Choroid plexus epithelial cell (primary cell): Measurements from ENCODE around the gene PRKCQ.
"Not testable (repeated sequence)": the region's sequence is repeated elsewhere in the genome, so short reads cannot be mapped to it uniquely, and the experiment has no call there.

ENCODE experiments used
- DNase-seq: peaks from one replicate; pipeline ENCODE4 v3.0.0-alpha.2; 2010; ENCODE audit warnings: low read depth
- H3K4me3 ChIP-seq: 2 replicates; pipeline ENCODE4 v1.5.1; 2011; ENCODE audit warnings: low read depth, mild to moderate bottlenecking, control low read depth, low read length, moderate library complexity
- TF ChIP-seq, protein P1 (sequence below): conservative IDR thresholded peaks from 2 replicates; pipeline ENCODE4 v1.5.1; 2011; ENCODE audit warnings: low read depth, mild to moderate bottlenecking, control low read depth, inconsistent platforms, low read length, moderate library complexity

PRKCQ gene

DNA sequence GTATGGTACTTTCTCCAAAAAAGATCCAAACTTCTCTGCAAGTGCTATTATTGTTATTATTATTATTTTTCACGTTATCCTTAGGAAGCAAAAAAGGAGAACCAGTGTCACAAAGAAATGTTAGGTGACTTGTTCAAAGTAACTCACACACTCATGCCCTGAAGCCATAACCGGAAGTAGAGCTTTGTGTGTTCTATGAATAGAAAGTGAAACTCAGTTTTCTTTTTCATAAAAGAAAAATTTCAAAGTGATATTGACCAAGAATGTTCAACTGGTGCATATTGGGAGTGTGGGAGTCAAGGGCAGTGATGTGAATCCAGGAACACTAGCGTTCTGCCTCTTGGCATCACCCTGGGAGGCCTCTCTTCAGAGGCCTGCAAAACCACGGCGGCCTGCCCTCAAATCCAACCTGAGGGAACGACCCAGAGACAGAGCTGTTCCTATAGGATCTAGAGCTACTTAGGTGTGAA lies 106.1 kb downstream of the PRKCQ start:
- peak; percentile 15 for DNase-seq
- no peak overlapping the region for H3K4me3 ChIP-seq
- TF ChIP-seq, protein P1, sequence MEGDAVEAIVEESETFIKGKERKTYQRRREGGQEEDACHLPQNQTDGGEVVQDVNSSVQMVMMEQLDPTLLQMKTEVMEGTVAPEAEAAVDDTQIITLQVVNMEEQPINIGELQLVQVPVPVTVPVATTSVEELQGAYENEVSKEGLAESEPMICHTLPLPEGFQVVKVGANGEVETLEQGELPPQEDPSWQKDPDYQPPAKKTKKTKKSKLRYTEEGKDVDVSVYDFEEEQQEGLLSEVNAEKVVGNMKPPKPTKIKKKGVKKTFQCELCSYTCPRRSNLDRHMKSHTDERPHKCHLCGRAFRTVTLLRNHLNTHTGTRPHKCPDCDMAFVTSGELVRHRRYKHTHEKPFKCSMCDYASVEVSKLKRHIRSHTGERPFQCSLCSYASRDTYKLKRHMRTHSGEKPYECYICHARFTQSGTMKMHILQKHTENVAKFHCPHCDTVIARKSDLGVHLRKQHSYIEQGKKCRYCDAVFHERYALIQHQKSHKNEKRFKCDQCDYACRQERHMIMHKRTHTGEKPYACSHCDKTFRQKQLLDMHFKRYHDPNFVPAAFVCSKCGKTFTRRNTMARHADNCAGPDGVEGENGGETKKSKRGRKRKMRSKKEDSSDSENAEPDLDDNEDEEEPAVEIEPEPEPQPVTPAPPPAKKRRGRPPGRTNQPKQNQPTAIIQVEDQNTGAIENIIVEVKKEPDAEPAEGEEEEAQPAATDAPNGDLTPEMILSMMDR, result no peak

DNA sequence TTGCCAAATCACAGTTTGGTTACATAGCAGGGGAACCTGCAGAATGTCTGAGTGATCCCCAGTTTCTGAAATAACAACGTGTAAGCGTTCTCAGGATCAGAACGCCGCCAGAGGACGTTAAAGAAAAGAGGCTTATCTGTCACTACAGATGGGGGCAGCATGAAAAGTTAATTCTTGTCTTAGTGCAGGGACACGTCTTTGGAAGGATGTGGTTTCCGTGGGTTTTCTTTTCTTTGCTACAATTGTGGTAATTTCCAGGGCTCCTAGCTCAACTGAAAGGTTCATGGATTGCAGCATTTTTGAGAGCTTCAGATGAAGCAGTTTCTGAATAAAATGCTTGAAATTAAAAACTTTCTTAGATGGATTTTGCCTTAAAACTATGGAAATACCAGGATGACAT lies 106.6 kb downstream of the PRKCQ start:
- TF ChIP-seq, protein P1, result no peak
- no peak for DNase-seq
- no peak overlapping the region for H3K4me3 ChIP-seq

DNA sequence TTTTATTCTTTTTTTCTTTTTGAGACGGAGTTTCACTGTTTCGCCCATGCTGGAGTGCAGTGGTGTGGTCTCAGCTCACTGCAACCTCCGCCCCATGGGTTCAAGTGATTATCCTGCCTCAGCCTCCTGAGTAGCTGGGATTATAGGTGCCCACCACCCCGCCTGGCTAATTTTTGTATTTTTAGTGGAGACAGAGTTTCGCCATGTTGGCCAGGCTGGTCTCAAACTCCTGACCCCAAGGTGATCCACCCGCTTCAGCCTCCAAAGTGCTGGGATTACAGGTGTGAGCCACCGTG lies 107.4 kb downstream of the PRKCQ start:
- DNase-seq, H3K4me3 ChIP-seq: not testable (repeated sequence)

DNA sequence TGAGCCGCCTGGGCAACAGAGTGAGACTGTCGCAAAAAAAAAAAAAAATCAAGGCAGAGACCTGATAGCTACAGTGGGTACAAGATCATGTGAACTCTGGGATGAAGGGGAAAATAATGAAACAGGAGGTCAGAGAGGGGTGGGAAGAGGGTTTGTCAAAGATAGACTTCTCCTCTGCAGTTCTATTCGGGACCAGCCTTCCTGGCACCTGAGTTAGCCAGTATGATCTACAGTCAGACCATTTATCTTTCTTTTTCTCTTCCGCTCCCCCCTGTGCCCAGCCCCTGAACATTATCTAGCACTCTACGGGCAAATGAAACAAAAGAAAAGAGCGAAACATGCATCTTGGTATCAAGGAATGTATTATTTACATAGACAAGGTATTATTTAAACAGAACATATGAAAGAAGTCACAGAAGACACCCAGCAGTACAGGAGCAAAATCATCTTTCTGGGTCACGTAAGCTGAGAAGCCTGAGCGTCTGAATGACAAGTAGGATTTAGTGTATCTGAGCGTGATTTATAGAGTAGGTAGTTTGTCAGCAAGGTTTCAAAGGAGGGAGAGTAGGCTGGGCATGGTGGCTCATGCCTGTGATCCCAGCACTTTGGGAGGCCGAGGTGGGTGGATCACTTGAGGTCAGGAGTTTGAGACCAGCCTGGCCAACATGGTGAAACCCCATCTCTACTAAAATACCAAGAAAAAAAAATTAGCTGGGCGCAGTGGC lies 109.0 kb downstream of the PRKCQ start:
- TF ChIP-seq, protein P1, result no peak
- no peak for DNase-seq
- H3K4me3 ChIP-seq, result no peak overlapping the region

DNA sequence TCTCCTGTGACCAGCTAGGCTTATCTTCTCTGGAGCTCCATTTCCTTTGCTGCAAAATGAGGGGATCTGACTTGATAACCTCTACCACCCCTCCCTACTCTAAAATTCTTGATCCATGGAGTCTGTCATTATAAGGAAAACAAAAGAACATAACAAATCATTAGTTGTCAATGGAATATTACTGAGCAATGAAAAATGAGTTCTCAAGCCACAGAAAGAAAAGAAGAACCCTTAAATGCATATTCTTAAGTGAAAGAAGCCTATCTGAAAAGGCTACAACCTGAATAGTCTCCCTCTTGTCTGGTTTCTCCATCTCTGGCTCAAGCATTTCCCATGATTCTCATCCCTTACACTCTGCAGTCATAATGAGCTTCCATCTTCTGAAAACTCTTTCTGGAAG lies 110.4 kb downstream of the PRKCQ start:
- DNase-seq, result no peak
- no peak overlapping the region for H3K4me3 ChIP-seq
- TF ChIP-seq, protein P1, result no peak

DNA sequence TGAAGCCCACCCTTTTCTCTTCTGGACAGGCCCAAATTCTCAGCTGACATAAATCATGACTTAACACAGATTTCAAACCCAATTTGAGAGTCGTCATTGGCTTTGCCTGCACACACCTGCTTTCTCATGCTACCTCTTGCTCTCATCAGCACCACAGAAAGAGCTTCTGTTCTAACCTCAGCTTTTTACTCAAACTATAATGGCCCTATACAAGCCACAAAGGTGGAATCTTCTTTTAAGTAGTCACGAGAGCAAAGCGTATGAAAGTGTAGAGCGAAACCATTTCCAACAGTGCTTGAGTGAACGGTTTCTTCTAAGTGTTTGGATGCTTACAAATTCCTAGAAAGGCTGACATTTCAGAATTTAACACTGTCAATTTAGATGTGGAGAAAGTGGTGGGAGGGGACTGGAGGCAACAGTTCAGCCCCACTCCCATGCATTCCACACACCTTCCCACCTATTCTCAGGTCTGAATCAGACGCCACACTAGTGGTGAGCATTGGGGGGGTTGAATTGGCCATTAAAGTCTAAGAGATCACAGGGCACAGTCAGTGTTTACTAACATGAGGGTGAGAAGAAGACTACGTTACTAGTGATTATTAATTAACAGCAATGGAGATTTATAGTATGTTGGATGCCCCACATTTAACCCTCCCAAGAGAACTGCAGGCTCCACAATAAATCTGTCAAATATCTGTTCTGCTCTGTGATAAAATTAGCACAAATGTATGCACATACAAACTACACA lies 114.0 kb downstream of the PRKCQ start:
- H3K4me3 ChIP-seq, result no peak overlapping the region
- TF ChIP-seq, protein P1, result no peak
- DNase-seq, result no peak

DNA sequence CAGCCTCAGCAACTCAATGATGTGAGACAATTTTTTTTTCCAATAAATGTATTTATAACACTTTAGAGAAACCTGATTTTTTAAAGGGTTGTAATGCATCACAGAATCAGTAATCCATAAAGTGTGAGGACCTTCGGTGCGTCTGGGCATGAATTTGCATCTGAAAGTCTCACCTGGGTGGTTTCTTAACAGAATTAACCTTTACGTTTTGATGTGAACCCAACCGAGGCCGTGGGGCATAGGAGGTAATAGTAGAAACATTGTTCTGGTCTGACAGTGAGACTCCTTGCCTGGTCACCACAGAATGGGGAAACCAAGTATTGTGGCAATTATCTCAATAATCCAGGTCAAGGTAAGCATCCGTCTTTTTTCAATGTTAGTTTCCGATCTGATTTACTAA lies 114.6 kb downstream of the PRKCQ start:
- TF ChIP-seq, protein P1, result no peak
- H3K4me3 ChIP-seq, result no peak overlapping the region
- DNase-seq, result no peak
